SU-DHL-6 (cell line): ENCODE results near the gene OR7C2.

Experiments used
- CTCF ChIP-seq: fragments of 200-600 bp; sonication (generic); IDR thresholded peaks from one replicate; pipeline ENCODE4 v1.5.1; 2017; ENCODE audit warnings: antibody characterized with exemption, mild to moderate bottlenecking, low read length, moderate library complexity; ENCODE audit not compliant: insufficient read depth, poor library complexity, severe bottlenecking
- EZH2phosphoT487 ChIP-seq: fragments of 200-600 bp; sonication (generic), shearing (Covaris generic); conservative IDR thresholded peaks from 2 replicates; pipeline ENCODE4 v1.6.1; 2018; ENCODE audit warnings: mild to moderate bottlenecking, antibody characterized with exemption, low read length, moderate library complexity, mixed read lengths

GRCh38 chr19:14971474-14971873 is 30.2 kb downstream of the OR7C2 start:
- TF ChIP-seq CTCF = no peak
- no peak for TF ChIP-seq EZH2phosphoT487
